Stimulated activated CD4-positive, alpha-beta T cell treated with anti-CD3 and anti-CD28 coated beads, Interleukin-4, amount 100 ng/mL, for 4 hours (primary cell): Measurements from ENCODE around the gene GABARAPL1.
"Not testable (repeated sequence)": the region's sequence is repeated elsewhere in the genome, so short reads cannot be mapped to it uniquely, and the experiment has no call there.

Experiments
- DNase-seq, 2 experiments: peaks; one replicate each; pipeline ENCODE4 v3.0.0-alpha.2; 2020

GABARAPL1 gene

GRCh38 chr12:10204495-10204894 lies 8.2 kb upstream of the GABARAPL1 start:
- not testable (repeated sequence) for DNase-seq

DNA sequence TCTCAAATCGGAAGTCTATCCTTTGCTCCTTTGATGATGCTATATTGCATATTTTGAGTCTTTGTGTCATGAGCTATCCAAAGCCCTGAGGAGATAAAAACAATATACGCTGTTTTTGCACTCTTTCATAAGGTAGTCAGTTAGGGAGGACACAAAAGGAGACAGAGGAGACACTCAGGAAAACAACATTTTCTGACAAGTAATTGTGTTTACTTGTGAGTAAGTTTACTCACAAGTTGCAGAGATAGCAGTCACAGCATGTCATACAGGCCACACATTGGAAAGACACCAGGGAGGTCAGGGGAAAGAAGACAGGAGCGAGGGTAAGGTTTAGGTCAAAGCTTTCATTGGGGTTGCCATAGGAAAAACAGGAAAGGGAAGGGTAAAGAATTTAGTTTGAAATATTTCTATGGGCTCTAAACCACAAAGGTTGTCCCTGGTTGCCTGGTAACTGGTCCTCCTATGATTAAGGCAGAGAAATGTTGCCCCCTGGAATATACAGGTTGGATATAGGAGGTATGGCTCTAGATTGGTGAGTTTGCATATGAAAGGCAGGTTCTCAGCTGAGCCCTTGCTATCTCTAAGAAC lies 7.4 kb upstream of the GABARAPL1 start:
- no peak for DNase-seq

- no peak for DNase-seq
These were observed 5.5 kb upstream of the GABARAPL1 start for GRCh38 chr12:10207136-10207535.

GRCh38 chr12:10210225-10210624 lies 2.5 kb upstream of the GABARAPL1 start:
- no peak for DNase-seq

DNA sequence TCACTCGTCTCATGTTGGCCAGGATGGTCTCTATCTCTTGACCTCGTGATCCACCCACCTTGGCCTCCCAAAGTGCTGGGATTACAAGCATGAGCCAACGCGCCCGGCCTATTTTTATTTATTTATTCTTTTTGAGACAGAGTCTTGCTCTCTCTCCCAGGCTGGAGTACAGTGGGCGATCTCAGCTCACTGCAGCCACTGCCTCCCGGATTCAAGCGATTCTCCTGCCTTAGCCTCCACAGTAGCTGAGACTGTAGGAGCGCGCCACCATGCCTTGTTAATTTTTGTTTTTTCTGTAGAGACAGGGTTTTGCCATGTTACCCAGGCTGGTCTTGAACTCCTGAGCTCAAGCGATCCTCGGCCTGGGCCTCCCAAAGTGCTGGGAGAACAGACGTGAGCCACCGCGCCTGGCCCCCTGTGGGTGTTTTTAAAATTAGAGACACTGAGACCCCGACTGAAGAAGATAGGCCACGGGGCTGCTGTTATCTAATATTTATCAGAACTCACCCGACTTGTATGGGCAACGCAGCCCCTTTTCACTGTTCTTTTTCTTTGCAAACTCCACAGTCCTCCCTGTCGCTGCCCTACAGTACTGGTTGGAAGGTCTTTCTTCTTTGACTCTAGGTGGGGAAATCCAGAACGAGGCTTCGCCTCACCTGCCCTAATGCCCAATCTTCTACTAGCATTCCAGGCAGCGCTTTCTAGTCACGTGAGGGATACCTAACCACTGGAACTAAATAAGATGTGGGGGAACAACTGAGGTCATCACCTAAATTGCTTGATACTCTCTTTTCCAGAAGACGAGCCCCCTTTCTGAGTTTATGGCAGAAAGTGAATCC lies 1.4 kb upstream of the GABARAPL1 start:
- DNase-seq, result no peak

DNA sequence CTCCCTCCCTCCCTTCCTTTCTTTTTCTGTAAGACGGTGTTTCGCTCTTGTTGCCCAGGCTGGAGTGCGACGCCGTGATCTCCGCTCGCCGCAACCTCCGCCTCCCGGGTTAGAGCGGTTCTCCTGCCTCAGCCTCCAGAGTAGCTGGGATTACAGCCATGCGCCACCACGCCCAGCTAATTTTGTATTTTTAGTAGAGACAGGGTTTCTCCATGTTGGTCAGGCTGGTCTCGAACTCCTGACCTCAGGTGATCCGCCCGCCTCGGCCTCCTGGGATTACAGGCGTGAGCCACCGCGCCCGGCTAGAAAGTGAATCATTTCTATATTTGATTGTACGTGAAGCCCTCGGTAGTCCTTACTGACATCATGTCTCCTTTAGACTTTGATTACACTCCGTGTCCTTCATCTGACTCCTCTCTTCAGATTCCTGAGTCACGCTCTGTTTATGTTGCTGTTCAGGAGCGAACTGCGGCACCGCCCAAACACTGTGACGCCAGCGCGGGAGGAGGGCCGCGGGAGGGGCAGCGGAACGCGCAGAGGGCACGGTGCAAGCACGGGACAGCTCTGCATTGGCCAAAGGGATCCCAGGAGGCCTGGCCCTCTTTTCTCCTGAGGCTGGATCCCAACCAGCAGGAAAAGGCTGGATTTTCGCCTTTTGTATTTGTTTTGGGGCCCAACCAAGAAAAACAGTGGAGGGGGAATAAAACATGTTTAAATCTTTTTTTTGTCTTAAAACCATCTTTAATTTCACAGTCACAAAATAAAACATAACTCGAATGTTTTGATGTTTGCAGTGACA lies 538 bp upstream of the GABARAPL1 start:
- DNase-seq, result peak; percentile 79 to 85

- peak; percentile 63 to 81 for DNase-seq
These were observed 775 bp downstream of the GABARAPL1 start for GRCh38 chr12:10213168-10214135.

GRCh38 chr12:10214136-10214894 lies 1.6 kb downstream of the GABARAPL1 start:
- DNase-seq, result no peak

DNA sequence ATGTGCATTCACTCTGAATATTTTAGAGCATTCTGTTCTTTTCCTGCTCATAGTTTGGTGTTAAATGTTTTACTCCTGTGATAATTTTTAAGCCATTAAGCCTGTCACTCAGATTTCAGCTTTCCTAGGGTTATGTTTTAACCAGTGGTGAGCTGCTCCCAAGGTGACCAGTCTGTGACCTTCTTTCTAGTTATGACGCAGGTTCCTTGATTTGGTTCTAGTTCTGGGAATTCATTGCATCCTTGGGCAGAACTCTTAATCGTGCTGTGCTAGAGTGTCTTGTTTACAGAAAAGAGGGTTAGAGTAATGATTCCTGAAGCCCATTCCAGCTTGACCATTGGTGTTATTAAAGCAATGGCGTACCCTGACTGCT lies 2.2 kb downstream of the GABARAPL1 start:
- no peak for DNase-seq

DNA sequence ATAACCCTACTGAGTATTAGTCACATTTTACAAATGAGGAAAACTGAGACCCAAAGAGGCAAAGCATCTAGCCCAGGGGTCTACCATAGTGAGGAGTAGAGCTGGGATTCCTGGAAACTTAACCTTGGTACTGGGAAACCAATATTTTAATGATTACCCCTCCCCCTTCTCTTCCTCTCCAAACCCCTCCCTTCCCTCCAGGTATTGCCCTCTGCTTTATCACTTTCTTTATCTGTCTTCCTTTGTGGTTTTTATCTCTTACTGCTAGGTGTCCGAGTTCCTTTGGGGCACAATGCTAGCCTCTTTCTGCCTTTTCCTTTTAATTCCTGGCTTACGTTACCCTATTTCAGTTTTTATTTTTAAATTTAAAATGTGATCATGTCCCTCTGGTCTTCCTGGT lies 2.8 kb downstream of the GABARAPL1 start:
- no peak for DNase-seq

GRCh38 chr12:10215946-10216345 lies 3.3 kb downstream of the GABARAPL1 start:
- DNase-seq, result not testable (repeated sequence)

- no peak for DNase-seq
These were observed 5.3 kb downstream of the GABARAPL1 start for GRCh38 chr12:10218021-10218420.

GRCh38 chr12:10220398-10221077 lies 7.9 kb downstream of the GABARAPL1 start:
- no peak for DNase-seq

- no peak for DNase-seq
These were observed 9.2 kb downstream of the GABARAPL1 start for GRCh38 chr12:10221846-10222245.

DNA sequence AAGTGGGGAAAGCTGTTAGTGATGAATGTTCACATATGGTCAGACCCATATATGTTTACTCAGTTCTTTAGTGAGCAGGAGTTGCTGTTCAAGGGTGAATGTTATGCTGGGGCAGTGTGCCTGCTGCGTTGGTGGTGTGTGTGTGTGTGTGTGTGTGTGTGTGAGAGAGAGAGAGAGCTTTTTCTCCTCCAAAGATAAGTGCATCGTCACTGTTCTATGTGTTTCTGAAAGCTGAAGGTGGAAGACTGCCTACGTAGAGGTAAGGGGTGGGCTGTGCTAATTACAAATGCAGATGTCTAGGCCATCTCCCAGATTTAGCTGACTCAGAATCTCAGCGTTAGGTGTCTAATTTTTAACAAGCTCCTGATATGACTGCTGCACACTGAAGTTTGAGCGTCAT lies 10.5 kb downstream of the GABARAPL1 start:
- no peak for DNase-seq

DNA sequence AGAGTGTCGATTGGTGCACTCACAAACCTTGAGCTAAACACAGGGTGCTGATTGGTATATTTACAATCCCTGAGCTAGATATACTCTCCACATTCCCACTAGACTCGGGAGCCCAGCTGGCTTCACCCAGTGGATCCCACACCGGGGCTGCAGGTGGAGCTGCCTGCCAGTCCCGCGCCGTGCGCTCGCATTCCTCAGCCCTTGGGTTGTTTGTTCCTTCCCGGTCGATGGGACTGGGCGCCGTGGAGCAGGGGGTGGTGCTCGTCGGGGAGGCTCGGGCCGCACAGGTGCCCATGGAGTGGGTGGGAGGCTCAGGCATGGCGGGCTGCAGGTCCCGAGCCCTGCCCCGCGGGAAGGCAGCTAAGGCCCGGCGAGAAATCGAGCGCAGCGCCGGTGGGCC lies 12.7 kb downstream of the GABARAPL1 start:
- DNase-seq, result not testable (repeated sequence)

DNA sequence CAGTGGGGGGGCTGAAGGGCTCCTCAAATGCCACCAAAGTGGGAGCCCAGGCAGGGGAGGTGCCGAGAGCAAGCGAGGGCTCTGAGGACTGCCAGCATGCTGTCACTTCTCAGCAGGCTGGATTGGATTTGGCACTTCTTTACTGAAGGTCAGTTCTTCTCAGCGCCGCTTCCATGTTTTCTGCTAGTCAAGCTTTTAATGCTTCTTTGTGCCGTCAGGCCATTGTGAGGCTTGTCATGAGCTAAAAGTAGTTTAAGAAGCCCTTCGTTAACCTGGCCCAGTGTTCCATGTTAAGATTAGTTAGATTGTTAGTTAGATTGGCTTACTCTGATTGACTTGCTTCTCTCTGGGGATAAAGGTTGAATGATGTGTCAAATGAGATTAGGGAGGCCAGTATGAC lies 13.4 kb downstream of the GABARAPL1 start:
- no peak for DNase-seq

- no peak for DNase-seq
These were observed 14.1 kb downstream of the GABARAPL1 start for GRCh38 chr12:10226731-10227130.

- no peak for DNase-seq
These were observed 15.0 kb downstream of the GABARAPL1 start for GRCh38 chr12:10227648-10228047.

- DNase-seq, result no peak
These were observed 21.9 kb downstream of the GABARAPL1 start for GRCh38 chr12:10234562-10234961.
